K562 treated with DMSO at 1 percent for 4 hours (cell line): ENCODE data around the gene TMEM244. TPM values are rescaled to one million over a fixed set of nuclear protein-coding genes. Genes with fewer than 3 reads are reported as not detected.

Source experiments
- total RNA-seq: library from RNA; unstranded; fragments of 300-600 nt; gene quantifications from 2 replicates; pipeline ENCODE4 v1.2.3, GENCODE V29; 2022; ENCODE audit not compliant: insufficient read depth

Gene TMEM244, protein sequence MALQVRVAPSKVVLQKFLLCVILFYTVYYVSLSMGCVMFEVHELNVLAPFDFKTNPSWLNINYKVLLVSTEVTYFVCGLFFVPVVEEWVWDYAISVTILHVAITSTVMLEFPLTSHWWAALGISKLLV
- total RNA-seq = not detected in 2 replicates

DNA sequence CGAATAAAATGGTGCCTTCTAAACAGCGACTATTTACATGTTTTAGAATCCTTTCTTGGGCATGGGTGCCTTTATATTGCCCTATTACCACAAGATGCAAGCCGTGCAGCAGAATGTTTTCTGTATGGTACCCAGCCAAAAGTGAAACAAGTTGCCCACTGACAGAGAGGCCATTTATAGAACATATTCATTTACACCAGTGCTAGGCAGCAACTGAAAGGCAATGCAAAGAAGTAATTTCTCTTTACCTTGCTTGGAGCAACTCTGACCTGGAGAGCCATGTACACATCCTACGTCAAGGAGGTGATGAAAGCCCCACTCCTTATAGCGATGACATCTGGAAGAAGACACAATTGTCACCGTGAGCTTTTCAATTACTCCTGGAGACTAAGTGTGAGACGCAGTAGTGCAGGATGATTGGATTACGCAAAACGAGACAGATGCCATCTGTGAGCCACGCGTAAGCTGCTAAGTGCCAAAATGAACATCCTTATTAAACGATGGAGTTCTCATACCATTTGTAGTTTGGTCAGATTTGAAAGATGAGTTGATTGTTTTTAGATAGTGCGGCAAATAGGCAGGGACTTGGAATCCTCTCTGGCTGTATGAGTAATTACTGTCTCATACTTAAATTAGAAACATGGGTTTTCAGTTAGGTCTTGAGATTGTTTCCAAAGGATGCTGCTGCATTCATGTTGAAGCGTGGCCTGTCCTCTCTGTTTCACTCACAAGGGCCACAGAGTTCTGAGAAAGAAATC is at the start of gene TMEM244:
TSS of gene TMEM244 (minus strand) at position 408 of the 758 bp plus-strand sequence. CDS start at position 281, 127 bp downstream.

Other genes starting within 250 kb of the TMEM244 start
- gene ARHGAP18, start 151.1 kb downstream of the TMEM244 start, total RNA-seq = 10.0 and 10.4 TPM in 2 replicates
- 0.75 and 0.76 TPM in 2 replicates for gene L3MBTL3, start 157.3 kb upstream of the TMEM244 start, total RNA-seq